HG03354 (cell line): ENCODE results near the gene FAM32A.

ENCODE experiments used
- ATAC-seq: cut with Tn5 transposase; IDR thresholded peaks from one replicate; pipeline ENCODE4 v1.9.1; 2021; ENCODE audit warnings: mild to moderate bottlenecking; ENCODE audit not compliant: unreplicated experiment, poor library complexity, severe bottlenecking

Gene FAM32A

DNA sequence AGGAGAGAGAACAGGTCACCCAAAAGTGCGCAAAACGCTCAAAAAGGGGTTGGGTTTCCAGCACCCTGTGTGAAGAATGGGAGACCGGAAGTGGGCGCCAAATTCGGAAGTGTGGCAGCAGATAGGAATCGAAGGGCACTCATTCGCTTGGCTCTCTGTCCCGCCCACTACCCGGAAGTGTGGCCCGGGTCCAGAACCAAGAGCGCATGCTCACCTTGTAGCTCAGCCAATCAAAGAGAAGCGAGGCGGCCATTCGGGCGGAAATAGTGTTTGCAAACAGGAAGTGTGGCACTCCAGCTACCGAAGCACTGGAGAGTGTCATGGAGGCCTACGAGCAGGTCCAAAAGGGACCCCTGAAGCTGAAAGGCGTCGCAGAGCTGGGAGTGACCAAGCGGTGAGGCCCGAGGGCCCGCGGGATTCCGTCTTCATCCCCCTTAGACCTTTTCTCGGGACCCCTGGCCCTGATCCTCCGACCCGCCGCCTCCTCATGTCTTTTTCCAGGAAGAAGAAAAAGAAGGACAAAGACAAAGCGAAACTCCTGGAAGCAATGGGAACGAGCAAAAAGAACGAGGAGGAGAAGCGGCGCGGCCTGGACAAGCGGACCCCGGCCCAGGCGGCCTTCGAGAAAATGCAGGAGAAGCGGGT is at the start of gene FAM32A:
FAM32A (plus strand) TSS at position 288 of the 645 bp plus-strand sequence; CDS start at position 321, 33 bp downstream.
- peak; percentile 85 for ATAC-seq

DNA sequence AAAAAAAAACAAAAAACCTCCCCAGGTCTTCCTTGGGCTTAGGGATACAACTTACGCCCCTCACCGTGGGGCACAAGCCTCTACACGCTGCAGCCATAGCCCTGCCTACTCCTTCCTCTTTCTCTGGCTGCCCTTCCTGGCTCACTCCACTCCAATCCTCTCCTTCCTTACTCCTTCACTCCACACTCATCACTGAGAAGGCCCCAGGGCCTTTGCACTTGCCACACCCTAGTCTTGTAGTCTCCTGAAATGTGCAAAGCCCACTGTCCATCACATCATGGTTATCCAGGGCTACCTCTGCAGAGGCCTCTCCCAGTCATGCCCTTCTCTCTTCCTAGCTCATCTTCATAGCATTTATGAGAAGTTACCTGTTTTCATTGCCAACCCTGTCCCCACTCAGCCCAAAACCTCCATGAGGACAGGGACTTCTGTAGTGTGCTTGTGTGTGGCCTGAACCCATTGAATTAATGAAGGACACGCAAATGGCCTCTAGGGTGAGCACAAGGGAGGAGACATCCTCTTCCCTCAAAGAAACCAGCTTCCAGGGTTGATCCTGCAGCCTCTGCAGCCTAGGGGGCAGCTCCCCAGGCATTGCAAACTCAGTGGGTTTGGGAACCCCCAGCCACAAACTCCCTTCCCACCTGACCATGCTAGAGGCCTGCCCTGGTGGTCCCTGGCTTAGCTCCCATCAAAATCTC is 49.6 kb upstream of the FAM32A start:
- ATAC-seq, result no peak

DNA sequence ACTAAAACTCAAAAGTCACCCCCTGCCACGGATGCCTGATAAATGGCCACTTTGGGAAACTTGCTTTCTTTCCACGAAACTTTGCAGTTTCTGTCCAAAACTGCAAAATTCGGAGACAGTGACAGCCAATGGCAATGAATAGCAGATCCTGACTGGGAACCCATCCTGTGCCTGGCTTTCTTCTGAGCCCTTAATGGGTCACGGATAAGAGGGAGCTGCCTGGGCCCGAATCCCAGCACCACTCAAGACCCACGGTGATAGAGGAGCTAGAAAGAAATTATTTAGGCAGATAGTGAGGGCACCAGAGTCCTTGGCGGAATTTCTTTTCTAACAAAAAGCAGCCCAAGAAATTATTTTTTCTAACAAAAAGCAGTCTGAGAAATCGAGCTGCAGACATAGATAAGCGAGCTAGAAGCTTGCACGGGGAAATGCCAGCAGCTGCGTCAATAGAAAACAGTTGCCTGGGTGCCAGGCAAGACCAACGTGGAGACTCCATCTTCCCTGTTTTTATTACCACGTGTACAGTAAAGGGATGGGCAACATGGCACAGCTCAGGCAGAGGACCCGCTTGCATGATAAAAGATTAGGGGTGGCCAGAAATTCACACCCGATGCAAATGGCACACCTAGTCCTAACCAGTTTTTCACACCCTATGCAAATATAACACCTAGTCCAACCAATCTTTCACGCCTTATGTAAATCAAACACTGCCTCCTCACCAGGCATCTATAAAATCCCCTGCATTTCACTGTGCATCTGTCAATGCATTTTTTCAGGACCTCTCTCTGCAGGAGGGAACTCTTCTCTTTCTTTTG is 48.8 kb upstream of the FAM32A start:
- ATAC-seq, result no peak

DNA sequence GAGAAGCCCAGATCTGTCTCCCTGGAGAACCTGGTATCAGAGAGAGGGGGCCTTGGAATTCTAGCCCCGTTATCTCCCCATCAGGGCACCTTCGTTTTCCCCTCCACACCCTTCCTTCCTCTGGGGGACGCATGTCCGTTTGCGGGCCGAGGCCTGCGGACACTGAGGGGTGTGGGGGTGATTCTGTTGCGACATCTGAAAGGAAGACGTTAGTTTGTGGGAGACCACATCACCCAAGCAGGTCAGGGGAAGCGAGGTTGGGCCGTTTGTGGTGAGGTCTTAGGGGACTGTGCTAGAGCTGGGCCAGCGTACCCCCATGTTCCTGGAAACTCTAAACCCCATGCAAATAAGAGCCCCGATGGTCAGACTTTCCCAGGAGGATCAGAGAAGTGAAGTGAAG is 45.5 kb upstream of the FAM32A start:
- no peak for ATAC-seq

DNA sequence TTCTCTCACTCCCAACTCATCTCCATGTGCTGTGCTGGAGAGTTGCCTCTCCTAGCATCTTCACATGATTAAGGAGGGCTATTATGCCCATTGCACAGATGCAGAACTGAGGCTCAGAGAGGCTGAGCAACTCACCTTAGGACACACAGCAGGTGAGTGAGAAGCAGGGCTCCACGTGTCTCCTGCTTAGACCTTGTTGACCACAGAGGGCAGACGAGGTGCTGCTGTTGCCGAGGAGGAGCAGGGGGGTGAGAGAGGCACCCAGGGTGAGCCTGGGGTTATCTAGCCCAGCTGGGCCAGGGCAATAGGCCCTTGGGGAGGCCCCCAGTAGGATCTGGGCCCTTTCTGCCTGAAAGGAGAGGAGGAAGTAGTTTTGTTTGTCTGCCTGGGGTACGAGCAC is 44.2 kb upstream of the FAM32A start:
- peak; percentile 48 for ATAC-seq

DNA sequence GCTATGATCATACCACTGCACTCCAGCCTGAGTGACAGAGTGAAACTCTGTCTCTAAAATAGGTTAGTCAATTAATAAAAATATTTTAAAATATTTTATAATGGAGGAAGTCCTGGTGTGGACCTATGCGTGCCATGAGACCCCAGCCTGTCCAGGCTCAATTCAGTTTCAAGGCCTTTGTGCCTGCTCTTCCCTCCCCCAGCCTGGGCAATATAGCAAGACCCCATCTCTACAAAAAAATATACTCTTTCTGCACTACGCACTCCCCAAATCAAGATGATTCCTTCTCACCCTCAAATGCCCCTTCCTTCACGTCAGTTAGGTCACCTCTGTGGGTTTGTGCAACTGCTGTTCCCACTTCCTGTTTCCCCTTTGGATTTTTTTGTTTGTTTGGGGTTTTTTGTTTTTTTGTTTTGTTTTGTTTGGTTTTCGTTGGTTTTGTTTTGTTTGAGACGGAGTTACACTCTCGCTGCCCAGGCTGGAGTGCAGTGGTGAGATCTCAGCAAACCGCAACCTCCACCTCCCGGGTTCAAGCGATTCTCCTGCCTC is 43.1 kb upstream of the FAM32A start:
- ATAC-seq, result no peak

DNA sequence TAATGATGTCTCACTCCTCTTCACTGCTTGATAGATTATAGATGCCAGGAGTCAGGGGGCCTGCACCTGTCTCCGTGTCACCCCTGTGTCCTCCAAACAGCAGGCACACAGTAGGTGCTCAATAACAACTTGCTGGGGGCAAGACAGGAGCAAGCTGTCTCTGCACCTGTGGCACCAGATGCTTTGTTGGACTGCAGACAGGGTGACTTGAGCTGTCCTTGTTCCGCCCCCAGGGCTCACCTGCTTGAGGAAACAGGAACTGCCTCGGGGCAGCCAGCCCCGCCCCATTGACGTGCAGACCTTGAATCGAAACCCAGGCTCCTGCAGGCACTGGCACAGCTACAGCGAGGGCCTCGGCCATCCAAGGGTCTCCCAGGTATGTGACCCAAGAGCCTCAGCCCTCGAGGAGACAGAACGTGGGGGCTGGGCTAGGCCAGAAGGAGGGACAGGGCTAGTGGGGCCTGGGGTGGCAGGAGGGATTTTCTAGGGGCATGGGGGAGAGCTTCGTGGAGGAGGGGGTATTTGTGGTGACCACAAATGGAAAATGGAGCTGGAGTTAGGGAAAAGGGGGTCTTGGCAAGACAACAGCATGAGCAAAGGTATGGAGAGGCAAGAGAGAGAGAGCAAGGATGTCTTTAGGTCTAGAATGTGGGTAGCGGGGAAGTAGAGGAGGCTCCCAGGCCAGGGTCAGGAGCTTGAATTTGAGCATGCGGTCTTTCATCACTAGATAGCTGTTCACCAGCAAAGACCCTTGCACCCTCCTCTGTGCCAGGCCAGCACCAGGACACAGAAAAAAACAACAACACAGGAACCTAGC is 41.6 kb upstream of the FAM32A start, which contains the start of gene HSH2D:
HSH2D (plus strand) TSS at position 287 of the 817 bp plus-strand sequence. CDS start 5,066 bp downstream, outside the sequence.
- ATAC-seq, result peak; percentile 75

DNA sequence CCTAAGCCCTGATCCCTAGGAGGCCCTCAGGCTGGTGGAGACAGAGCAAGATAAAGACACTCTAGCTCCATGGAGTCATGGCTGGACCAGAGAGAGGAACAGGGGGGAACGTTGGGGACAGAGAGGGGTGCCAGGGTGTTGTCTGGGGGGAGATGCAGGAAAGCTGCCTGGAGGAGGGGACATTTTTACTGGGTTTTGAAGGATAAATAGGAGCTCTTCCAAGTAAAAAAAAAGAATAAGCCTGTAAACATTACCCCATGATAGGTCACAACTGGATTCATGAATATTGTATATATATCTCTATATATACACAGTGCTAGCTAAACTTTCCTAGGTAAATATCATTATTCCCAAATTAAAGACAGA is 41.0 kb upstream of the FAM32A start:
- ATAC-seq, result no peak

DNA sequence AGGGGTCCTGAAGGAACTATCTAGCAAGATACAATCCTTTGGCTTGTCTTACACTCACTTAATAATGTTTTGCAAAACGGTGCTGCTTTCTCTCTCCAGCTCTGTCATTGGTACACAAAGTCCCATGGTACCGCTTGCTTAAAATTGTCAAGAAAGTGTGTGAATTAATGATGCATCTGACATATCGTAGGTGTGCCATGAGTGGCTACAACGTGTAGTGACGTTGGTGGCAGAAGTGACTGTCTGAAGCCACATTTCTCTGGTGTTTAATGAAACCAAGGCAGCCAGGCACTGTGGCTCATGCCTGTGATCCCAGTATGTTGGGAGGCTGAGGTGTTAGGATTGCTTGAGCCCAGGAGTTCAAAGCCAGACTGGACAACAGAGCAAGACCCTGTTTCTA is 39.1 kb upstream of the FAM32A start:
- ATAC-seq, result no peak

DNA sequence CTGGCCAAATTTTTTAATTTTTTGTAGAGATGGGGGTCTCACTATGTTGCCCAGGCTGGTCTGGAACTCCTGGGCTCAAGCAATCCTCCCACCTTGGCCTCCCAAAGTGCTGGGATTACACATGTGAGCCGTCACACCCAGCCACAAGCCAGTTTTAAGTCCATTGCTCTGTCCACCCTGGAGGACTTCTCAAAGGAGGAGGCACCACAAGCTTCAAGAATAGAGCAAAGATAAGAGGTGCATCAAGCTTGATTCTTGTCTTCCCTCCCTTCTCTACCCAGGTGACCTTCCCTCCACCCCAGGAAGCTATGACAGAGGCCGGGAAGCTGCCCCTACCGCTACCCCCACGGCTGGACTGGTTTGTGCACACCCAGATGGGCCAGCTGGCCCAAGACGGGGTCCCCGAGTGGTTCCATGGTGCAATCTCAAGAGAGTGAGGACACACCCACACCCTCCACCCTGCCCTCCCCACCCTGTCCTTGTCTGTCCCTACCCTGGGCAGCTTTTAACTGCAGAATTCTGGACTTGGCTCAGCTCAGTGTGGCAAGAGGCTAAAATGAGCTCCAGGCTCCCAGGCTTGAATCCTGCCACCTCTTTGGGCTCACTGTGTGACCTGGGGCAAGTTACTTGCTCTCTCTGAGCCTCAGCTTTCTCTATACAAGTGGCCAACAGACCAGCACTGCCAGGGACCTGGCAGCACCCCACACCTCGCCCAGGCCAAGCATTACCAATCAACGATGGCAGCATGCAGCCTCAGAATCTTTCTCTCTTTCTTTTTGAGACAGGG is 36.6 kb upstream of the FAM32A start:
- ATAC-seq, result no peak

DNA sequence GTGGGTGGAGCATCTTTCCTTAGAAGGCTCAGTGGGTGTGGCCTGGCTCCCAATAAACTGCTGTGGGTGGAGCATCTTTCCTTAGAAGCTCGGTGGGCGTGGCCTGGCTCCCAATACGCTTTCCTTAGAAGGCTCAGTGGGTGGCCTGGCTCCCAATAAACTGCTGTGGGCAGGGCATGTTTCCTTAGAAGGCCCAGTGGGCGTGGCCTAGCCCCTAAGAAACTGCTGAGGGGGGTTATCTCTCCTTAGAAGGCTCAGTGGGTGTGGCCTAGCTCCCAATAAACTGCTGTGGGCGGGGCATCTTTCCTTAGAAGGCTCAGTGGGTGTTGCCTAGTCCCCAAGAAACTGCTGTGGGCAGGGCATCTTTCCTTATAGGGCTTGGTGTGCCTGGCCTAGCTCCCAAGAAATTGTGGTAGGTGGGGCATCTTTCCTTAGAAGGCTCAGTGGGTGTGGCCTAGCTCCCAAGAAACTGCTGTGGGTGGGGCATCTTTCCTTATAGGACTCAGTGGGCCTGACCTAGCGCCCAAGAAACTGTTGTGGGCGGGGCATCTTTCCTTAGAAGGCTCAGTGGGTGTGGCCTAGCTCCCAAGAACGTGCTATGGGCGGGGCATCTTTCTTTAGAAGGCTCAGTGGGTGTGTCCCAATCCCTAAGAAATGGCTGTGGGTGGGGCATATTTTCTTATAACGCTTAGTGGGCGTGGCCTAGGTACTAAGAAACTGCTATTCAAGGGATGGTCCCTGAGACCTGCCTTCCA is 31.5 kb upstream of the FAM32A start:
- no peak for ATAC-seq

DNA sequence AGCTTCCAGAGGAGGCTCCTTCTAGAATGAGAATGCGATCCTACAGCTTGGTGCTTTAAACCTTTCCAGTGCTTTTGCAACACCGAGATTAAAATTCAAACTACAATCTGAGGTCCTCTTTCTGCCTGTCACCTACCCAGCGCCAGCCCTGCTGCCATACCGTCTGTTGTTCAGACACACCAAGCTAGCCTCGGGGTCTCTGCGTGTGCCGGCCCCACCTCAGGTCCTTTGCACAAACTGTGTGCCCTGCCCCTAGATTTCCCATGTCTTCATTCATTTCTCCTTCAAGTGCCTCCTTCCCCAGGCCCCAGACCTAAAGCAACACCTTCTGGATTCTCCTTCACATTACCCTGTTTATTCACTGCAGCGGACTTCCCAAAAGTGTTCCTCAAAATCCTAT is 30.7 kb upstream of the FAM32A start:
- ATAC-seq, result no peak

DNA sequence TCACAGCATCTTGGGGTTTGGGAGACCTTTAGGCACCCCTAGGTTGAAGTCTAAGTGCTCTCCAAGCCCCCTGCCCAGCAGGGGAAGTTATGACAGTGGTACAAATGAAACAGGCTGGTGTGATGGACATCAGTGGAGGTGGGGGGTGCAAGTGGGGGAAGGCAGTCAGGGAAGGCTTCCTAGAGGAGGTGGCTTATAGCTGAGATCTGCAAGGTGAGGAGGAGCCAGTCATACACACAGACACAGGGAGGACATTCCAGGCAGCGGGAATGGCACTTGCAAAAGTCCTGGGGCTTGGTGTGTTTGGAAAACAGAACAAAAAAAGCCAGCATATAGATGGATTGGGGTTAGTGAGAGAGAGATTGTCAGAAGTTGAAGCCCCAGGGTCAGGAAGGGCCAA is 30.1 kb upstream of the FAM32A start:
- no peak for ATAC-seq

DNA sequence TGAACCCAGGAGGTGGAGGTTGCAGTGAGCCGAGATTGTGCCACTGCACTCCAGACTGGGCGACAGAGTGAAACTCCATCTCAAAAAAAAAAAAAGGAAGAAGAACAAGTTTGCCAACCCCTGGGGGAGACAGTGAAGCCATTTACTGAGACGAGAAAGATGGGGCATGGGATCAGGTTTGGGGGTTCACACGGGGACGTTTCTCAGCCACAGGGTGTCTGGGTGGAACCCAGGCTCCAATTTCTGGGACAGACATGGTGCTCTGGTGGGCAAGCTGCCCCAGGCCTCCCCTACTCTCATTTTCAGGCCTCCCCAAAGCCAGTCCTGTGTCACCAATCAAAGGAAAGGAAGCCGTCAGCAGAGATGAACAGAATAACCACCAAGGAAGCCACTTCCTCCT is 28.3 kb upstream of the FAM32A start:
- no peak for ATAC-seq

DNA sequence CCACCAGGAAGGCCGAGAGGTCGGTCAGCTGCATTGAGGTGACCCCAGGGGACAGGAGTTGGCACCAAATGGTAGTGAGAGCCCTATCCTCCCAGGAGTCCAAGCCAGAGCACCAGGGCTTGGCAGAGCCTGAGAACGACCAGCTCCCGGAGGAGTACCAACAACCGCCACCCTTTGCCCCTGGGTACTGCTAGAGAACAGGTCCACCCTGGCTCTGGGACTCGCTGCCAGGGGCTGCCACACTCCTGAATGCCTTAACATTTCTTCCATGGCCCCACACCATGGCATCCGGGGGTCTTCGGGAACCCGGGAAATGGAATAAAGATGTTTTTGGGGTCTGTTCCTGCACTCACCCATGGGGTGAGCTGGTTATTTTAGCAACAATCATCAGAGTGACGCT is 27.6 kb upstream of the FAM32A start:
- no peak for ATAC-seq

DNA sequence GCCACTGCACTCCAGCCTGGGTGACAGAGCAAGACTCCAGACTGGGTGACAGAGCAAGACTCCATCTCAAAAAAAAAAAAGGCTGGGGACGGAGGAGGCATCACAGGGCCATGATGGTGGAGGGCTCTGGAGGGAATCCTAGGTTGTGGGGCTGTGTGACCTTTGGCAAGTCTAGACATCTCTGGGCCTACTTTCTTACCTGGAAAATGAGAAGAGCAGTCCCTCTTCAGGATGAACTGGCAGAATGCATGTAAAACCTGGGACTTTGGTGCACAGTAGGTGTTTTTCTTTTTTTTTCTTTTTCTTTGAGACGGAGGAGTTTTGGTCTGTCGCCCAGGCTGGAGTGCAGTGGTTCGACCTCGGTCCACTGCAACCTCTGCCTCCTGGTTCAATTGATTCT is 25.6 kb upstream of the FAM32A start:
- no peak for ATAC-seq

DNA sequence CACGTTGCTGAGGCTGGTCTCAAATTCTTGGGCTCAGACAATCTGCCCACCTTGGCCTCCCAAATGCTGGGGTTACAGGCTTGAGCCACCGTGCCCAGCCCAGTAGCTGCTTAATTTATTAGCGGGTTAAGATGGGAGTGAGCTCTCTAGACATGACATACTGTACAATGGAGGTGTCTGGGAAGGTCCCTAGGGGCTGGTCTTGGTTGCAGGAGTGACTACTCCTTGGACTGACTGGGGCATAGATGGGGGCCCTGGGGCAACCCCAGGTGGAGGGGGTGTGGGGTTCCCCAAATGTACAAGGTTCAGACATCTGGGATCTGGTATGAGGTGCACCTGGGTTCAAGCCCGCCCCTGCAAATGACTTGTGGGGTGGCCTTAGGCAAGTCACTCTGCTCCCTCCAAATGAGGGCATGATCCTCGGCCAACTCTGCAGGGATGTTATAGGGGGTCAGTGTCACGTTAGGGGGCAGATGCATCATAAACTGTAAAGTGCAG is 24.7 kb upstream of the FAM32A start:
- ATAC-seq, result no peak

DNA sequence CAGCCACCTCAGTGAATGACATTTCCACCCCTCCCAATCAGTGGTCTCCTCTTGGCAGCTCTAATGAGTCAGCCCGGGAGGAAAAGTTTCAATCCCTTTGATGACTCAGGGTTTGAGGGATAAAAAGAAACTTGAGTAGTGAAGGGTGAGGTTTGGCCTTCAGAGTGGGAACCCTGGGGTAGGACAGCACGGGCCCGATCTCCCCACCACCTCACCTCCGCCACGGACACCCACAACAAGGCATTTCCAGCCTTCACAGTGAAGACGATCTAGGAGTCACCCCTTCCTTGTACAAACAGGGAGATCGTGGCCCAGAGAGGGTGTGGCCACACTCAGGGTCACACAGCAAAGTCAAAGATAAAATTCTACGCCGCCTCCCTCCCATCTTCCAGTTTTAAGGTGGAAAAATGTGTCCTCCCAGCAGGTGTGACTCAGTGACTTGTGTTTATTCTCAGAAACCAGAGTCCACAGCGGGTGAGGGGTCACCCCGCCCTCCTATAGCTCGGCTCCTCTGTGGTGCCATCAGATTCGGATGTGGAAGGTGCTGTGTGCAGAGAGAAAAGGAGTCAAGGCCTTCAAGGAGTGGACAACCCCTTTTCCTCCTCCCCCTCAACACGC is 24.2 kb upstream of the FAM32A start:
- no peak for ATAC-seq
